SHP77 (cell line): ENCODE data around the gene MAMDC4.
"Not testable (repeated sequence)": the region's sequence is repeated elsewhere in the genome, so short reads cannot be mapped to it uniquely, and the experiment has no call there.

ENCODE experiments used
- DNase-seq, 2 experiments: peaks; one replicate each; lab custom pipeline; 2025; lab: John Stamatoyannopoulos, UW

MAMDC4 gene

DNA sequence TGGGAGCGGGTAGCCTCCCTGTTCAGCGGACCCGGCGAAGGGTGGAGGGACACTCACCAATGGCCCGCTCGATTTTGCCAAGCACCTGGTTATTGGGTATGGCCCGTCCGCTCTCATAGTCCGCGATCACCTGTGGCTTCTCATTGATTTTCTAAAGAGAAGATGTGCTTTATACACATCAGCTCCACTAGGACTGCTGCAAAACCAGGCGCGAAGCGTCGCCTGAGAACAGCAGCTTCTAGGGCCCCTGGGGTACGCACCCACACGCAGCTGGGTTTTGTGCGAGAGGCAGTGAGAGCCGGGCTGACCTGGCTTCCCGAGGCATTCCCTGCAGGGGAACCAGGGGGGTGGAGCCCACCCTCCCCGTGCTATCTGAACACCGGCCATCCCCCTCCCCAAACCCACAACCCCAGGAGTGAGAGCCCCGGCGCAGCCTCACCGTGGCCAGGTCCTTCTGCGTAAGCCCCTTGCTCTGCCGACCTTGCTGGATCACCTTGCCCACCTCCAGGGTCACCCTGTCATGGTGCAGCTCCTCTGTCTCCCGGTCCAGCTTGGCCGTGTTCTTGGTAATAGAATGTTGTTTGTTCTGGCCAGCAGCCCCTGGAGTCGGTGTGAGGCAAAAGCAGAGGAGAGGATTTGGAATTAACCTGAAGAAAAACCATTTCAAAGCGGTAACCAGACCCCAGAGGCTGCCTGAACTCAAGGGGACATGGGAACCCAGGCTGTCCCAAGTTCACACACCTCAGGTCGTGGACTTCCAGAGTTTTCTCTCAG lies 10.9 kb downstream of the MAMDC4 start:
- no peak for DNase-seq

DNA sequence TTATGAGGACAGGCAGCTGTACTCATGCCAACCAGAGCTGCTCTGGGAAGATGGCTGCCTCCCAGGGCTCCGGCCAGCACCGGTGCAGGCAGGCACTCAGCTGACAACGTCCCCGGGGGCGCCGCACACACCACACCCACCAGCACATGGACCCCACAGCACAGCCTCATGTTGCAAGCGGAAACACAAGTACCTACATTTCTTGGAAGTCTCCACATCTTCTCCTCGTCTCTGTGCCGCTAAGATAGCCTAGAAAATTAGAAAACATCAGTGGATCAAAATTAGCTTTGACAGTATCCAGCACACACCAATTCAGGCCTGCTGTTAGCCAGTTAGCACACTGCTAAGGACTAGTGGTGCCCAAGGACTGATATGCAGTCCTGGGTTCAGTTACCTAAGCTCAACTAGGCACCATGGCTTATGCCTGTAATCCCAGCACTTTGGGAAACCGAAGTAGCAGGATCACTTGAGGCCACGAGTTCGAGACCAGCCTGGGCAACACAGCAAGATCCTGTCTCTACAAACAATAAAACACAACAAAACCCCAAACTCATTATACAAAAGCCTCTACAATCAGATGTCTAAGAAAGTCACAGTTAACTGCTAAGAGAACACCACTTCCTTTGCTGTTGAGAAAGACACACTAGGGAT lies 11.6 kb downstream of the MAMDC4 start:
- no peak for DNase-seq

DNA sequence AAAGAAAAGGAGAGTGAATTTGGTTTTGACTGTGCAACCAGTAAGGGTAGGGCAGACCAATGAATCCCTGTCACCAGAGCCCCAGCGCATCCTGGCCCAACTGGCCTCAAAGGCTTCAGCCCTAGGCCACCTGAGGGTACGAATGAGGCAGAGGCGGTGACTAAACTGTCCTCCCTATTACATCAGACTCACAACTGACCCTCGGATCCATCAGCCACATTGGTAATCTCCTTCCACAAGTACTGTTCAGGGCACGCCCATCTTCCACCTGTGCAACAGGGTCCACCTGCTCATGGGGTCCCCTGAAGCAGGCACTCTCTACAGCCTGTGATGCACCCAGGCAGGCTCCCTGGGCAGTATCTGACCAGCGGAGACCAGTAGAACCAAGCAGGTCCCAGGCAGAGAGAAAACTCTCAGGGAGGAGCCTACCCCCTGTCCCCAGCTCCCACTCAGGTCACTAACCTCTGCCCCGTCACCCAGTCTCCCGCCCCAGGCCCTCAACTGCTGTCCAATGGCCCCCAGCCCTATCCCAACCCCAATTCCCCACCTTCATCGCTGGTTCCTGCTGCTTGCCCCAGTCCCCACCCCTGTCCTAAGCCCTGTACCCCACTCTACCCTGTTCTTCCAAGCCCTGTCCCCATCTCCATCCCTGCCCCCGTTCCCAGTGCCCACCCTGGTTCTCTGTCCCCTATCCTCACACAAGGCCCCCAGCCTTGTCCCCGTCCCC lies 13.1 kb downstream of the MAMDC4 start:
- no peak for DNase-seq

DNA sequence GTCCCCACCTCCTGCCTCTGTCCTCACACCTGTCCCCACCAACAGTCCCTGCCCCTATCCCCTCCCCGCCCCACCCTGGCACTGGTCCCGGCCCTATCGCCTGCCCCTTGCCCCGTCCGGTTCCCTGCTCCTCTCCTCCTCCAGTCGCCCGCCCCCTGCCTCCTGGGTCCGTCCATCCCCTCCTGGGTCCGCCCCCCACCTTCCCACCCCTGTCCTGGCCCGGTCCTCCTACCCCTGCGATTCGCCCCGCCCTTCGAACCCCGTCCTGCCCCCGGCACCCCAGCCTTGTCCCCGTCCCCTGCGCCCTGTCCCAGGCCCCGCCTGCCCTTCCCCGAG lies 13.6 kb downstream of the MAMDC4 start:
- no peak for DNase-seq

DNA sequence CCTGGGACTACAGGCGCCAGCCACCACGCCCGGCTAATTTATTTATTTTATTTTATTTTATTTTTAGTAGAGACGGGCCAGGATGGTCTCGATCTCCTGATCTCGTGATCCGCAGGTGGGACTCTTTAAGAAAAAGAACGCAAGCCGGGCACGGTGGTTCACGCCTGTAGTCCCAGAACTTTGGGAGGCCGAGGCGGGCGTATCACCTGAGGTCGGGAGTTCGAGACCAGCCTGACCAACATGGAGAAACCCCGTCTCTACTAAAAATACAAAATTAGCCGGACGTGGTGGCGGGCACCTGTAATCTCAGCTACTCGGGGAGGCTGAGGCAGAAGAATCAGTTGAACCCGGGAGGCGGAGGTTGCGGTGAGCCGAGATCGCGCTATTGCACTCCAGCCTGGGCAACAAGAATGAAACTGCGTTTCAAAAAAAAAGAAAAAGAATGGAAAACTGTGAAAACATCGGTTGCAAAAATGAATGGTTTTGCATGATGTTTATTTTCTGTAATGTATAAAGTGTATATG lies 14.8 kb downstream of the MAMDC4 start:
- not testable (repeated sequence) for DNase-seq

DNA sequence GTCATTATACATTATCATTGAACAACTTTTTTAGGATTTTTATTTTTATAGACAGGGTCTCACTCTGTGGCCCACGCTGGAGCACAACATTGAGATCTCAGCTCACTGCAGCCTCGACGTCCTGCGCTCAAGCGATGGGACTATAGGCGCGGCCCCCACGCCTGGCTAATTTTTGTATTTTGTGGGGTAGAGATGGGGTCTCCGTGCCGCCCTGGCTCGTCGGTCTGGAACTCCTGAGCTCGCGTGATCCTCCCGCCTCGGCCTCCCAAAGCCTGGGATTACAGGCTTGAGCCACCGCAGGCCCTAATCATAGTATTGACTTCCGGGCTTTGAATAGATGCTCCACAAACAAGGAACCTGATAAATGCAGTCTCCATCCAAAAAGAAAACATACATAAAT lies 15.3 kb downstream of the MAMDC4 start:
- no peak for DNase-seq

DNA sequence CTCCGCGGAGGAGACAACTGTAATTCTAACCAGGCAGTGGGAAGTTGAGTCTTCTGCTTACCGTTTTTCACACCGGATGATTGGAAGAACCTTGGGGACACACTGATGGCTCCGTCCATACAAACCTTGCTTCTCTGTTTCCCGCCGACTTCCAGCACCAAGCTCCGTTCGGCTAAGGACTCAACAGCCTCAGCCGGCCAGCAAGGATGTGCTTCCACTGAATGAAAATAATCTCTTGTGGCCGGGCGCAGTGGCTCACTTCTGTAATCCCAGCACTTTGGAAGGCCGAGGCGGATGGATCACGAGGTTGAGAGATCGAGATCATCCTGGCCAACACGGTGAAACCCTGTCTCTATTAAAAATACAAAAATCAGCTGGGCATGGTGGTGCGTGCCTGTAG lies 15.8 kb downstream of the MAMDC4 start:
- no peak for DNase-seq

DNA sequence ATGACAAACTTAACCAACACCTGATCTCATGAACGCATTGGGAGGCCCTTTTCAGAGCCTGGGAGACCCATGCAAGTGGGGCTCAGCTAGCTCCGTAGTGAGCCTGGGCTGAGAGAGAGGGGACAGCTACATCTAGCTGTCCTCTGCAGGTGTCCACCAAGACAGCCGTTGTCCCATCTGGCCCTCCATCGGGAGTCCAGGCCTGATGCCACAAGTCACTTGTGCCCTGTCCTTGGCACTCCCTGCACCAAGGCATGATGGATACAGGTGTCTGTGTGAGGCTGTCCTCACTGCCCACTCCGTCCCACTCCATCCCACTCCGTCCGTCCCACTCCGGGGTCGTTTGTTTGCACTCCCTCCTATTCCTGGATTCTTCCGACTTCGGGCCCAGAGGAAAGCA lies 16.5 kb downstream of the MAMDC4 start:
- no peak for DNase-seq

DNA sequence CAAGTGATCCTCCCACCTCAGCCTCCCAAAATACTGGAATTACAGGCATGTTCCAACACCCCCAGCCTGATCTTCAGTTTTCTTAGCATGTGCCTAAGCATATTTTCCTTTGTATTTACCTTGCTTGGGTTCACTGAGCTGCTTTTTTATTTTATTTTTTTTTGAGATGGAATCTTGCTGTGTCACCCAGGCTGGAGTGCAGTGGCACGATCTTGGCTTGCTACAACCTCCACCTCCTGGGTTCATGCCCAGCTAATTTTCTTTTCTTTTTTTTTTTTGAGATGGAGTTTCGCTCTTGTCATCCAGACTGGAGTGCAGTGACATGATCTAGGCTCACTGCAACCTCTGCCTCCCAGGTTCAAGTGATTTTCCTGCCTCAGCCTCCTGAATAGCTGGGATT lies 17.5 kb downstream of the MAMDC4 start:
- DNase-seq: not testable (repeated sequence)

DNA sequence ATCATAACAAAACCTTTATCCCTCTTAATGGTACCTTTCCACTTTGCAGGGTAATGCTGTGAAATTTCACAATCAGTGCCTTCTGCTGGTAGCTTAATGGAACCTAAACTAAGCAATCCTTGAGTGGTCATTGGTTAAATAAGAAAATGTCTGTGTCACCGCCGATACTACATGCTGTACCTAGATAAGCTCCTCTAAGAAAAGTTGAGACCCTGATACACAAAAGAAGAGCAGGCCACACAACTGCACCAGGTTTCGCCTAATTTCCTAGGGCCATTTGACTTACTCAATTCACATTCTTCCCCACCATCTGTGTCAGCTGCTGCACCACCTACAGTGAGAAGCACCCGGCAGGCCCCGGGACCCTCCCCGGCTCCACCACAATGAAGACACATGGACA lies 23.0 kb downstream of the MAMDC4 start:
- DNase-seq: no peak

DNA sequence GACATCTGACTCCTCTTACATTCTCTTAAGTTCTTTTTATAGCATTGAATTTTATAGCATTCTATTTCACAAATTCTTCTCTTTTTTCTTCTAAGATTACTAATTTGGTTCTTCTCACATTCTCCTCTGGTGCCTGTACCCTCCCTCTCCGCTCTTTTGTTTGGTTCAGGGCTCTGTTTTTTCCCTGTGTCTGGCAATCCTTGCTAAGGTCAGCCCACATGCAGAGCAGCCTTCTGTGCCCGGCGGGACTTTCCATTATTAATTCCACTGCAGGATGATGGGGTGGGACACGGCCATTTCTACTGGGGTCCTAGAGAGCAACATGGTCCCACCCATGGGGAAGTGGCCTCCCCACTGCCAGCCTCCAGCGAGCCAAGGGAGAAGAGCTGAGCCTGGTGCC lies 24.3 kb downstream of the MAMDC4 start:
- DNase-seq: no peak

DNA sequence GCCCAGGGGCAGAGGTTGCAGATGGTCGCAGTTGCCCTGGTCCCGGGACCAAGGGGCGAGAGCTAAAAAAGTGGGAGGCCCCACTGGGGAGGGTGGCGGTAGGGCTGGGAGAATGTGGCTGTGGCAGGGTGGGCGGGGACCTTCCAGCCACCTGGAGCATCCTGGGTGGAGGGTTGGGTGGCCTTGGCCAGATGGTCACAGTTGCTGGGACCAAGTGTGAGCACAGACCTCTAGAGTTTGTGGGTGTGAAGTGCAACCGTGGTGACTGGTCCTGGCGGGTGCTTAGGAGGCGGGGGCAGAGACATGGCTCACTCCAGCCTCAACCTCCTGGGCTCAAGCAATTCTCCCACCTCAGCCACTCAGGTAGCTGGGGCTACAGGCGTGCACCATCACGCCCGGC lies 28.5 kb downstream of the MAMDC4 start:
- DNase-seq: no peak

DNA sequence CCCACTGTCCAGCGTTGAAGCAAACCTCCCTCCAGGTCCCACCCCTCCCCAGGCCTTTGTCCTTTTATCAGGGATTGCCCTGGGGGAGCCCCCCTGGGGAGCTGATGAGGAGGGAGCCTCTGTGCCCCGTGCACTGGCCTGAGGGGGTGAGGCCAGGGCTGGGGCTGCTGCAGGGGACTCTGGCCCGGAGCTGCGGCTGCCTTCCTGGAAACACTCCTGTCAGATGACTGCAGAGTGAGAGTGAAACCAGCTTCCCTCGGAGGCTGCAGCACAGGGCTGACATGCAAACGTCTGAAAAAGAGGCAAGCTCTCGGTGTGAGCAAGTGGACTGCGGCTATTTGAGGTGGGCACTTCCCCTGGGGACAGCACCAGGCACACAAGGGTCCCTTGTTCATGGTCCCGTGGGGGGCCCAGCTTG lies 29.6 kb downstream of the MAMDC4 start:
- DNase-seq: no peak

DNA sequence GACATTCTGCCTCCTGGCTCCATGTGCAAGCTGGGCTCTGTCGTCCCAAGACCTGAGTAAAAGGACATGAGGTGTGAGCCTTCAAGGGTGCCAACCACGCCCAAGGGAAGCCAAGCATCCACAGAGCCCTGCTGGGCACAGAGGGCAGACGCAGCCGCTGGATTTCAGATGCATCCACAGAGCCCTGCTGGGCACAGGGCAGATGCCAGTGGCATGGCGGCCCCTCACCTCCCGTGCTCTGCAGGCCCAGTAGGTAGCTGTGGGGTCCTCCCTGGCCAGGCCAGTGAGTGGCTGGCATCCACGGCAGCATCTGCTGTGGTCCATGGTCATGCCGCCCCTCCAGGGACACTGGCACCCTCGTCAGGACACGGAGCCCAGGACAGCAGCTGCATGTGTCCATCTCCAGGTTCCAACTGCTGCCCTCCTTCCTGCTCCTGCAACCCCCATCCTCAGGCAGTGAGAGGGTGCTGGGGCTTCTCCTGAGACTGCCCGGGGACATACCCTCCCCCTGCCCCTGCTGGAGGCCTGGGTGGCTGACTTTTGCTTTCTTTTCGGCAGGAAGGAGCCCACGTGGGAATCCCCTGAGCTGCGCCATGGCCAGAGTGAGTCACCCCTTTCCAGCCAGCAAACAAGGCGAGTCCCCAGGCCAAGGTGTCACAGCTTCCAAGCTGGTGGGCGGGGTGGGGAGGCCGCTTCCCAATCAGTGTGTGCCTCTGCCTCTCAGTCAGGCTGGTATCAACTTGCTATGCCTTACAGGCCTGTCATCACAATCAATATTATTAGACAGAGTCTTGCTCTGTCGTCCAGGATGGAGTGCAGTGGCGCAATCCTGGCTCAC lies 30.2 kb downstream of the MAMDC4 start:
- DNase-seq: peak; percentile 22 to 35

DNA sequence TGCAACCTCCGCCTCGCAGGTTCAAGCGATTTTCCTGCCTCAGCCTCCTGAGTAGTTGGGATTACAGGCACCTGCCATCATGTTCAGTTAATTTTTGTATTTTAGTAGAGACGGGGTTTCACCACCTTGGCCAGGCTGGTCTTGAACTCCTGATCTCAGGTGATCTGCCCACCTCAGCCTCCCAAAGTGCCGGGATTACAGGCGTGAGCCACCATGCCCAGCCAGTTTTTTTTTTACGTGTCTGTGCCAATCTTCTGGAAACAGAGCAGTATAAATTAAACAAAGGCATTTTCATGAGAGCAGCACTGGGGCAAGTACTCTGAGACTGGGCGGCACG lies 30.8 kb downstream of the MAMDC4 start:
- DNase-seq: not testable (repeated sequence)

DNA sequence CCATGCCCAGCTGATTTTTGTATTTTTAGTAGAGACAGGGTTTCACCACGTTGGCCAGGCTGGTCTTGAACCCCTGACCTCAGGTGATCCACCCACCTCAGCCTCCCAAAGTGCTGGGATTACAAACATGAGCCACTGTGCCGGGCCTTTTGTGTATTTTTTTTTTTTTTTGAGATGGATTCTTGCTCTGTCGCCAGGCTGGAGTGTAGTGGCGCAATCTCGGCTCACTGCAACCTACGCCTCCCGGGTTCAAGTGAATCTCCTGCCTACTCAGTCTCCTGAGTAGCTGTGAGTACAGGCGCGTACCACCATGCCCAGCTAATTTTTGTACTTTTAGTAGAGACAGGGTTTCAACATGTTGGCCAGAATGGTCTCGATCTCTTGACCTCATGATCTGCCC lies 31.5 kb downstream of the MAMDC4 start:
- not testable (repeated sequence) for DNase-seq

DNA sequence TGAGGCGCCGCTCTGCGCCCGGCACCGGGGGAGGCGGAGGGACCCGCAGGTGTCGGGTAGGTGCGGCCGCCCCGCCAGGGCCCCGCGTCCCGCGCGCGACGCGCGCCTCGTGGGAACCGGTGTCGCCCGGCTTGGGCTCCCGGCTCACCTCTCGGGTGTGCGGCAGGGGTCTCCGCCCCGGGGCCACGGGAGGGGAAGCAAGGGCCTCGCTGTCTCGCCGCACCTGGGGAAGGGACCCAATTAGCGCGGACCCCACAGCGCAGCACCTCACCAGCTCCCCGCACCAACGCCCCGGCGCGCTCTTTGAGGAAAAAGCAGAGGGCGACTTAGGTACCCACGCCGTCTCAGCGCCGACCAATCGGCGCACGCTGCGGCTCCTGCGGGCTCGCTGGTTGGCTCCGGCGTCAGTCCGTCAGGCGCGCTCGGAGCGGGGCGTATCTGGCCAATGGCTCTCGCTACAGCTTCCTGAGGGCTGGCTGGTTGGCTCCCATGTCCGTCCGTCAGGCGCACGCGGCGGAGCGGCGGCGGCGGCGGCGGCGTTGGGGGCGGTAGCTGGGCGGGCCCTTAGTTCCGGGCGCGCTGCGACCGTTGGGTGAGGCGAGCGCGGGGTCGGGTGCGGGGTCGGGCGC lies 33.9 kb downstream of the MAMDC4 start, which contains the start of gene TRAF2:
TRAF2 (plus strand) TSS at position 567 of the 629 bp plus-strand sequence. CDS start 12,225 bp downstream, outside the sequence.
- peak; percentile 93 to 96 for DNase-seq

DNA sequence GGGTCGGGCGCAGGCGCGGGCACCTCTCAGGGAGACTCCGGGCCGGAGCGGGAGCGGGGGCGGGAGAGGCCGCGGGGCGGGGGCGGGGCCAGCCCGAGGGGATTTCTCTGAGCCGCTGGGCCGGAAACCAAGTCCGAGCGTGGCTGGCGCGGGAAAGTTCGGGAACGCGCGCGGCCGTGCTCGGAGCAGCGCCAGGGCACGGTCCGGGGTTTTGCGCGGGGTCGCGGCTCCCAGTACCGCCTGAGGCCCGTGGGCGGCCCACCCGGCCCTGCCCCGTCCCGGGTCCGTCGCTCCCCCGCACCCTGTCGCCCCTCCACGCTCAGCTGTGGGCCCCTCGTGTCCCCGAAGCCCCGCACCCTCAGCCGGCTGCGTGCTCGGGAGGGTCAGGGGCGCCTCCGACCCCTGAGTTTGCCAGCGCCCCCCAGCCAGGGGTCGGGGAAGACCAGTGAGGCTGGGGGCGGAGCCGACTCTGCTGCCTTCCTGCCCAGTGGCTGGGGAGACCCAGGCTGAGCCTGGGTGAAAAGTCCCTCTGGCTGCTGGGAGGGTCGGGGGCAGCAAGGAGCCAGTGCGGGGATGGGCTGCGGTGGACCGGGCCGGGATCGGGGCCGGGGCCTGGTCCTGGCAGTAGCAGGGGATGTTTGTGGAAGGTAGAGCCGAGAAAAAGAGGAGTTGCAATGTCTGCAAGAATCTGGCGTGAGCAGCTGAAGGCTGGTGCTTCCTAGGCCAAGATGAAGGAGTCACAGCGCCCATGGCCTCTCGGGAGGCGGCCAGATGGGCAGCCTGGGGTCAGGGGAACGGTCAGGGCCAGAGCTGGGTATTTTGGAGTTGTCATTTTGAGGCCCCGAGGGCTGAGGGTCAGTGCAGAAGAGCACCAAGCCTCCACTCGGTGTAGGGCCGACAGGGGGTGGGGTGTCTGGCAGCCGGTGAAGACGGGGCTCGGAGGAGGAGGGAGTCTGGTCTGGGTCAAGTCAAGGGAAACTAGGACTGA lies 34.8 kb downstream of the MAMDC4 start:
- DNase-seq: peak in 1 of 2 experiments; percentile 61

DNA sequence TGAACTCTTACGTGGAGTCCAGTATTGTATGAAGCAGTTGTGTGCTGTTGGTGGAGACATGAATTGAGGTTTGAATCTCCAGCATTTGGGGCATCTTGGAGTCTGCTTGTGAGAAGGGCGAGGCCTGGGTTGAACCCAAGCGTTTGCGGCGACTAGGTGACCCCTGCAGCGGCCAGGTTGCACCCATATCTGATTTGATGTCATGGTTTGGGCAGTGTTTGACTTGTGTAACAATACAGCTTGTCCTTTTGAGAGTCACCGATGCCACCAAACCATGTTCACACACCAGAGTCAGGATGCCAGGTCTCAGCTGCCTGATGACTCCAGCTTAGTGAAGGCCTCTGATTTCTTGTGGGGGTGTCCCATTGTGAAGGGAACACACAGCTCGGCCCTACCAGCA lies 36.3 kb downstream of the MAMDC4 start:
- no peak for DNase-seq

DNA sequence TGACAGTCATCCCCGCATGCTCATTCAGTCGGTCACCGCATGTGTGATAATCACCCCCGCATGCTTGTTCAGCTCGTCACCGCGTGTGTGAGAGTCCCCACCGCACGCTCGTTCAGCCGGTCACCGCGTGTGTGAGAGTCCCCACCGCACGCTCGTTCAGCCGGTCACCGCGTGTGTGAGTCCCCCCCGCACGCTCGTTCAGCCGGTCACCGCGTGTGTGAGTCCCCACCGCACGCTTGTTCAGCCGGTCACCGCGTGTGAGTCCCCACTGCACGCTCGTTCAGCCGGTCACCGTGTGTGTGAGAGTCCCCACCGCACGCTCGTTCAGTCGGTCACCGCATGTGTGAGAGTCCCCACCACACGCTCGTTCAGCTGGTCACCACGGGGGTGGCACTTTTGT lies 37.7 kb downstream of the MAMDC4 start:
- DNase-seq: no peak
